D721Med (cell line): ENCODE measurements around the gene CTDSP2.
"Not testable (repeated sequence)": the region's sequence is repeated elsewhere in the genome, so short reads cannot be mapped to it uniquely, and the experiment has no call there.

Source experiments
- DNase-seq: peaks from one replicate; pipeline ENCODE4 v3.0.0; 2011; ENCODE audit warnings: low spot score; ENCODE audit not compliant: insufficient read length
- FAIRE-seq: peaks from 2 replicates; lab custom pipeline; 2011; peaks lifted over from hg19 to GRCh38; lab: Jason Lieb, UNC
- CTCF ChIP-seq: IDR thresholded peaks from 2 replicates; pipeline ENCODE4 v1.5.1; 2012; ENCODE audit warnings: mild to moderate bottlenecking, control low read depth; ENCODE audit not compliant: insufficient read depth; ENCODE audit errors: missing control alignments

Gene CTDSP2

DNA sequence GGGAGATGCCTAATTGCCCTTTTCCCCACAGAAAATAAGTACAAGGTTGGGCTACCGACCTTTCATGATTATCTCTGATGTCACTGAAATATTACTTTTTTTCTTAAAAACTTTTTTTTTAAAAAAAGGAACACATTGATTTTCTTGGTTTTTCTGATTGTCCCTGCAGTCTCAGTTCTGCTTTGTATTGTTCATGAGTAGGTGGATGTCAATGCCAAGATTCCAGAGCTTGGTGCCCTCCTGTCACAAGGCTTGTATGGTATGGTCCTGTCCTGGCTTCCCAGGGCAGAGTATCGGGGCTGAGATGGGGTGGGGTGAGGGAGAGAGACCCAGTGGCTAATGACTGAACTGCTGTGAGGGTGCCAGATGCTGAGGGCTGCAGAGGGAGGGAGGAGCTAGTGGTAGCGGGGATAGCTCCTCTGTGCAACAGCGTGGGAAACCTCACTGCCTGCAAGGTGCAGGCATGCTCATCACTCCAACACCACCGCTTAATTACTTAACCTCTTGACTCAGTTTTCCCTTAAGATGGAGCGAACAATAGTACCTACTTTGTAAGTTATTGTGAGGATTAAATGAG lies 4.4 kb upstream of the CTDSP2 start:
- no peak for FAIRE-seq
- TF ChIP-seq CTCF, result no peak
- no peak for DNase-seq

DNA sequence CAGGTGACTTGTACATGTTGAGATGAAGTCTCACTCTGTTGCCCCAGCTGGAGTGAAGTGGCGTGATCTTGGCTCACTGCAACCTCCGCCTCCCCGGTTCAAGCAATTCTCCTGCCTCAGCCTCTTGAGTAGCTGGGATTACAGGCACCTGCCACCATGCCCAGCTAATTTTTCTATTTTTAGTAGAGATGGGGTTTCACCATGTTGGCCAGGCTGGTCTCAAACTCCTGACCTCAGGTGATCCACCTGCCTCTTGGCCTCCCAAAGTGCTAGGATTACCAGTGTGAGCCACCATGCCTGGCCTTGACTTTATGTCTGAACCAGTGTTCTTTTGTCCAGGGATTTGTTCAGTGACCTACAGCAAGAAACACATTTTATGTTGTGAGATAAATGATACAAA lies 2.9 kb upstream of the CTDSP2 start:
- FAIRE-seq, DNase-seq: not testable (repeated sequence)

GRCh38 chr12:57849035-57849434 lies 2.5 kb upstream of the CTDSP2 start:
- FAIRE-seq (no peak), DNase-seq (no peak)
- TF ChIP-seq CTCF, result no peak

GRCh38 chr12:57848208-57848607 lies 1.7 kb upstream of the CTDSP2 start:
- TF ChIP-seq CTCF, result no peak
- DNase-seq (no peak), FAIRE-seq (no peak)

DNA sequence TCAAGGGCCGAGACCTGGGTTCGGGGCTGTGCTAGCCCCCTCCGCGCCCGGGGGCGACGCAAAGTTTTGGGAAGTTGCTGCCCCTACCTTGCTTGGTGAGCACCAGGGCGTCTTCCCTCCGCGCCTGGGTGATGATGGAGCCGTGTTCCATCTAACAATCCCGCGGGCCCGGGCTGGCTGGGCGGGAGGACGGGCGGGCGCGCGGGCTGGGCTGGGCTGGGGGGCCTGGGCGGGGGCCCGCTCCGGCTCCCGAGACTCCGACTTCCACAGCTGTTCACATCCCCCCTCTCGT lies 298 bp downstream of the CTDSP2 start:
- FAIRE-seq (no peak), DNase-seq (no peak)
- no peak for TF ChIP-seq CTCF

- FAIRE-seq, result no peak
- no peak for TF ChIP-seq CTCF
Observed at GRCh38 chr12:57845478-57846284, 848 bp downstream of the CTDSP2 start.

GRCh38 chr12:57844709-57845477 lies 1.6 kb downstream of the CTDSP2 start:
- TF ChIP-seq CTCF, result no peak
- DNase-seq, result no peak
- FAIRE-seq, result no peak

More at GRCh38 chr12:57845478-57846284, 848 bp downstream of the CTDSP2 start:
- no peak for DNase-seq
